Lower leg skin (tissue), 4 donors: Measurements from ENCODE around the gene MYCN. TPM values are rescaled to one million over a fixed set of nuclear protein-coding genes. Genes with fewer than 3 reads are reported as not detected.

Experiments
- DNase-seq, 2 donors: peaks; one replicate each; pipeline ENCODE4 v3.0.0-alpha.2; 2019; ENCODE audit warnings: low spot score in 2 of 2
- H3K4me3 ChIP-seq: fragments of 200-600 bp; sonication (generic); 2 replicates; pipeline ENCODE4 v1.5.1; 2017; ENCODE audit warnings: mild to moderate bottlenecking, low read depth; ENCODE audit not compliant: poor library complexity, severe bottlenecking
- CTCF ChIP-seq, 3 donors: fragments of 450-650 bp; IDR thresholded peaks; one replicate each; pipeline ENCODE4 v1.5.1; 2016; ENCODE audit warnings: antibody characterized with exemption in 3 of 3, mild to moderate bottlenecking in 3 of 3, moderate library complexity in 2 of 3
- POLR2A ChIP-seq, 2 donors: fragments of 450-650 bp; IDR thresholded peaks; one replicate each; pipeline ENCODE4 v1.6.1; 2016 to 2017; ENCODE audit warnings: antibody characterized with exemption in 2 of 2, mild to moderate bottlenecking in 1 of 2, moderate library complexity in 1 of 2
- WGBS, 2 donors: methylation state at CpG; one replicate each; pipeline ENCODE4 v1.1.5; 2018; 5-methylcytosine and 5-hydroxymethylcytosine counted together
- intact Hi-C: fragments of 100-400 bp; cut with DNase I; formaldehyde crosslinking; loops from one replicate; pipeline ENCODE4 v1.15.0; 2023; ENCODE audit warnings: low total_unique reads
- total RNA-seq, 4 donors: library from RNA; depleted of rRNA; stranded (reverse); fragments of >200 nt; gene quantifications; one replicate each; pipeline ENCODE4 v1.1.0, GENCODE V29; 2016

Gene MYCN
- total RNA-seq, 4 donors from 2014 or later, result 0.15 to 1.5 (median 0.64) TPM; not detected in 1

GRCh38 chr2:15974565-15975260 is 34.4 kb downstream of the MYCN start:
- no peak for TF ChIP-seq POLR2A (IDR thresholded peaks at IDR 0.05)
- 91 to 93% methylated on average over 5 of the region's 5 CpGs for WGBS, 2 donors
- DNase-seq, result no peak
- intact Hi-C loops, result no loop called here
- no peak overlapping the region for H3K4me3 ChIP-seq

- H3K4me3 ChIP-seq, result no peak overlapping the region
- TF ChIP-seq POLR2A (IDR thresholded peaks at IDR 0.05), result no peak
- no peak for TF ChIP-seq CTCF (IDR thresholded peaks at IDR 0.05)
- intact Hi-C loops, result no loop called here
- no peak for DNase-seq
- whole genome bisulfite sequencing, 2 donors, result 93 to 96% methylated on average over 3 of the region's 3 CpGs
Measured at GRCh38 chr2:15975261-15975600, 34.9 kb downstream of the MYCN start.

- no peak for DNase-seq
- intact Hi-C loops, result no loop called here
- TF ChIP-seq CTCF (IDR thresholded peaks at IDR 0.05) (no peak), POLR2A (IDR thresholded peaks at IDR 0.05) (no peak)
- WGBS, 2 donors, result 89 to 92% methylated on average over 5 of the region's 5 CpGs
- H3K4me3 ChIP-seq, result no peak overlapping the region
Measured at GRCh38 chr2:15975676-15976075, 35.3 kb downstream of the MYCN start.

GRCh38 chr2:15976354-15976753 is 36.0 kb downstream of the MYCN start:
- intact Hi-C loops, result no loop called here
- no peak overlapping the region for H3K4me3 ChIP-seq
- 59 to 62% methylated on average over 7 of the region's 7 CpGs for WGBS, 2 donors
- TF ChIP-seq CTCF (IDR thresholded peaks at IDR 0.05), result no peak
- no peak for TF ChIP-seq POLR2A (IDR thresholded peaks at IDR 0.05)
- no peak for DNase-seq

DNA sequence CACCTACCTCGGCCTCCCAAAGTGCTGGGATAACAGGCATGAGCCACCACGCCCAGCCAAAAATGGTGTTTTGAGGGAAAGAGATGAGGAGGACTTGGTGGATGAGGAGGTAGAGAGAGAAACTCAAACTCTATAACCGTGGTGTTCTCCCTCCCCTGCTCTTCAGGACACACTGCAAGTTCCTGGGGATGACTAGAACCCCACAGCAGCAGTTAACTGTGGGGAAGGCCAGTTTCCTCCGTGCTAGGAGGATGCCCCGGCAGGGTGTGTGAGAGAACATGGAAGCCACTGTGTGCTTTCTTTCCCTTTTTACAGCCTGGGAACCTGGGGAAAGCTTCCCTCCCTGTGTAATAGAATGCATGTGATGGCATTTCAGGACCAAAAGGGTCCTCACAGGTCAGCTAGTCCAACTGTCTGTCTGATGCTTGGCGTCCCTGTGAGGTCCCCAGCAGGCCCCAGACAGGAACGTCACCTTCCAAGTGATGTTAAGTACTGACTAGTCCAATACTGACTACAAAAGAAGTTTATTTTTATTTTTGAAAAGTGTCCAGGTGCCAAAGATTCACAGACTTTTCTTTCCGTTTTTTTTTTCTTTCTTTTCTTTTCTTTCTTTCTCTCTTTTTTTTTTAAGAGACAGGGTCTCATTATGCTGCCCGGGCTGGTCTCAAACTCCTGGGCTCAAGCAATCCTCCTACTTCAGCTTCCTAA is 38.9 kb downstream of the MYCN start:
- no peak overlapping the region for H3K4me3 ChIP-seq
- WGBS, 2 donors, result 72 to 78% methylated on average over 9 of the region's 9 CpGs
- no peak for DNase-seq
- TF ChIP-seq POLR2A (IDR thresholded peaks at IDR 0.05) (no peak), CTCF (IDR thresholded peaks at IDR 0.05) (no peak)
- intact Hi-C loops, result no loop called here

DNA sequence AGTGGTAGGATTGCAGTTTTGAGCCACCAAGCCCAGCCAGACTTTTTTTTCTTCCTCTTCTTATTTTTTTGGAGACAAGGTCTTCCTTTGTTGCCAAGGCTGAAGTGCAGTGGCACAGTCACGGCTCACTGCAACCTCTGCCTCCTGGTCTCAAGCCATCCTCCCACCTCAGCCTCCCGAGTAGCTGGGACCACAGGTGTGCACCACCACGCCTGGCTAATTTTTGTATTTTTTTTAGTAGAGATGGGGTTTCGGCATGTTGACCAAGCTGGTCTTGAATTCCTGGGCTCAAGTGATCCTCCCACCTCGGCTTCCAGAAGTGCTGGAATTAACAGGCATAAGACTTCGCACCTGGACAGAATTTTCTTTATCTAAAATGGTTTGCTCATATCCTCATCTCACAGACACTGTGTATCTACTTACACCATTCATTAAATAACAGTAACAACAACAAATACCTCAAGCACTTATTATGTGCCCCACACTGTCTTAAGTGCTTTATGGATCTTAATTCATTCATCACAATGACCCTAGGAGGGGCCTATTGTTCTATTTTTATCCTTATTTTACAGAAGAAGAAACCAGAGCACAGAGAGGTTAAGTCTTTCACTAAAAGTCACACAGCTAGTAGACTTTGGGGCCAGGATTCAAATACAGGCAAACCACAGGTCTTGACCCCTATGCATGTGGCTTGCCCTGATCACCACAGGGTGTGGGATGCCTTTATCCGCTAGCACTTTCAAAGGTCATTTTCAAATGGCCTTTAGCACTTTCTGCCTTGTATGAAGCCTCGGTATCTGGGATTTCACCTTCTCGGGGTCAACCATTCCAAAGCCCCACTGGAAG is 39.6 kb downstream of the MYCN start:
- intact Hi-C loops, result no loop called here
- no peak for DNase-seq
- WGBS, 2 donors, result 85% methylated on average over 9 of the region's 9 CpGs
- H3K4me3 ChIP-seq, result no peak overlapping the region
- TF ChIP-seq POLR2A (IDR thresholded peaks at IDR 0.05), result no peak
- TF ChIP-seq CTCF (IDR thresholded peaks at IDR 0.05), result no peak
